GM19043 (cell line): ENCODE data around the gene FAH.

Source experiments
- ATAC-seq: cut with Tn5 transposase; IDR thresholded peaks from one replicate; pipeline ENCODE4 v1.9.1; 2021; ENCODE audit warnings: low read depth; ENCODE audit not compliant: unreplicated experiment

The FAH gene

DNA sequence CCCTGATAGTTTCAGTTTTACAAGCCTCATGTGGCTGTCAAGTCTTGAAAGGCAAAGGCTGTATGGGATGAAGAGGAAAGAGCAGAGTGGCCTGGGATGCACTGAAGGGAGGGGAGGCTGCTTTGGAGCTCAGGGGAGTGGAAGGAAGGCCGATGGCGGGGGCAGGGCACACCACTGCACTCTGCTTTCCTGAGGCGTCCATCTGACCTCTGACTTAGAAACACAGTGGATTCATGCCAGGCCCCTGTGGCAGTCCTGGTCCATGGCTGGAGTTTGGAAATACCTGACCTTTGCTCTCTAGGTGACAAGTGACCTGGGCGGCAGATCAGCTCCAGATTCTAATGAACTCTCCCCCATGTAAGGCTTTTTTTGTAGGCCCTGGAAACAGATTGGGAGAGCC lies 19.0 kb downstream of the FAH start:
- ATAC-seq: no peak

DNA sequence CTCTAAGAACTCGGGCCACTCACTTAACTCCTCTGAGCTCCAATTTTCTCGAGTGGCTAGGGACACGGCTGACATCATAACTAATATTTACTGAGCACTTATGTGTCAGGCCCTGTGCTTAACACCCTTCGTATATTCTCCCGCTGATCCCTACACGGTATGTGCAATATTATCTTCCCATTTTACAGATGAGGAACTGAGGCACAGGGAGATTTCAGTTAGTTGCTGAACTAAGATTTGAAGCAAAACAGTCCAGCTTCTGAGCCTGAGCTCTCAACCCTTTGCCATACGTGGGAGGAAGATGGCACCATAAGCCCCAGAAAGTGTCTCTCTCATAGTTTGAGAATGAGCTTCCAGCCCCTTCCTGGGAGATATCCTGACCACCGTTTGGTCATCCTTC lies 19.6 kb downstream of the FAH start:
- no peak for ATAC-seq

DNA sequence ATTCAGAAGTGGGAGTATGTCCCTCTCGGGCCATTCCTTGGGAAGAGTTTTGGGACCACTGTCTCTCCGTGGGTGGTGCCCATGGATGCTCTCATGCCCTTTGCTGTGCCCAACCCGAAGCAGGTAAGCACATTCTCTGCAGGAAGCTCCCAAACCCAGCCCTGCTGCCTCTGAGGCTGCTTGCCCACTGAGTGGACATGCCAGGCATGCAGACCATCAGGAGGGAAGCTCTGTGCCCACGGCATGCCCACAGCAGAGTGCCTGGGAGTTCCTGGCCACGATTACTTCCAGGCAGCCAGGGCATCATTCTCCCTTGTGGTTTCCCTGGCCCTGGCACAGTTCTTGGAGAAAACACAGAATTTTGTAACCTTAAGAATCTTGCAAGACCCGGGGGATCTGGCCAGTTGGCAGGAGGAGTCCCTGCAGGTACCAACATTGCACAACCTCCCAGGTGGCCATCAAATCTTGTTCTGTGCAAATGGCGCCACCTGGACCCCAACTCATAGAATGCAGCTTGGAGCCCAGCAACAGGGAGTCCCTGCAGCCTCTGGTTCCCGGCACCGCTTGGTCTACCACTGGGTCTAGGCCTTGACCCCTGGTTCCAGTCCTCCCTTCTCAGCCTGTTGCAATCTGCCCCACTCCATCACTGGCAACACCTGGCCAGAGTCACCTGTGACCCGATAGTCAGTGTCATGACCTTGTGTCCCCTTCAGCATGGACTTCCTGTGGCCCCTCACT lies 20.4 kb downstream of the FAH start:
- ATAC-seq: no peak

DNA sequence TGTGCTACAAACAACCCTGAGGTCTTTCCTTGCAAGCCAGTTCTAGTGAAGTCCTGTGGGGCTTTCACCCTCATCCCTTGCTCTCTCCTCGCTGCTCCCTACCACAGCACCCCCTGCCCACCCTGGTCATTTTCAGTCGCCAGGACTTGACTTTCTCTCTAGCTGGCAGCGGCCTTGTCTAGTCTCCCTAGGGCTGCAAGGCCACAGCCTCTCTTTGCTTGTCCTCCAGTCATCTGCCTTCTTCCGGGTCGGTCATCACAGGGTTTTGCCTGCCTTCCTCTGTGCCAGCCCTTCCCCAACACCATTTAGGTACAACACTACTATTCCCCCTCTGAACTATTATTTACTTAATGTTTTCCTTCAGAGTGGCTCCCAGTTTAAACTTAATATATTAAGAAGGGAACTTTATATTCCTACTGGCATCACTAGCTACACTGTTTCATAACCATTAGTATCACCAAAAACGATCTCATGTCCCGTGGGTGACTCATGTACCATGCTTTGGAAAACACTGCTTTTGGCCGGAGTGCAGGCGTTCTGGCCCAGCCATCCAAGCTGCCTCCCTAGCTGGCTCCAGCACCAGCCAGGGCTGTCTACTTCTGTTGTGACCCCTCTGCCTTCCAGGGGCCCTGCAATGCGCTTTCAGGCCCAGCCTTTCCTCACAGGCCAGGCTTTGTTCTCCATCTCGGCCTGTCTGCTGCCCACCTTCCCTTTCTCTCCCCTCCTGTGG lies 21.4 kb downstream of the FAH start:
- ATAC-seq: no peak

DNA sequence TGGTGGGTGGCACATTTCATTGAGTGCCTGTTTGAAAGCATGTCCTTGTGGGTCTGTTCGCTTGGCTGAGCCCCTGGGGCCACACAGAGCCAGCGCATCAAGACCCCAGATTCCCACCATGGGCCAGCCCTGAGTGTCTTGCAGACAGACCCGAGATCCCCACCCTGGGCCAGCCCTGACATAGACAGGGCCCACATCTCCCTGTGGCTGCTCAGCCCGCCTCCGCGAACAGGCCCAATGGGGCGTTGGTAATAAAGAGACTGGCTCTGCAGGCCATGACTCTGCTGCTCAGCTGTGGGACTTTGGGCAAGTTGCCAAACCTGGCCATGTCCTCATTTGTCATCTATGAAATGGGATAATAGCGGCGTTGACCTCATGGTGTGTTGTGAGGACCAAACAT lies 22.6 kb downstream of the FAH start:
- ATAC-seq: no peak

DNA sequence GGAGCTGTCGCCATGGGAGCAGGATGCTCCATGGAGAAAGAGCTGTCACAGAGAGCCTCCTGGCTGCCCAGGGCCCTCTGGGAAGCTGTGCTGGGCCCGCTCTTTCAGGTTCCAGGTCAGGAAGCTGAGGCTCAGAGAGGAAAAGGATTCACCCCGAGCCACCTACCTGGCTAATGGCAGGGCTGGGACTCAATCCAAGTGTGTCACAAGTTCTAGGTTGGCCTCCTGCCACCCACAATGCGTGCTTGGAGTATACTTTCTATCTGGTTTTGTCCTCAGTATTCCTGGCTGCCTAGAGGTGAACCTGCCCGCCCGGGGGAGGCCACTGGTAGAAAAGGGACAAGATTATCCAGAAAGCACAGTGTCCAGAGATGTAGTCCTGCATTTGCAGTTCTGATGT lies 23.6 kb downstream of the FAH start:
- ATAC-seq: no peak

DNA sequence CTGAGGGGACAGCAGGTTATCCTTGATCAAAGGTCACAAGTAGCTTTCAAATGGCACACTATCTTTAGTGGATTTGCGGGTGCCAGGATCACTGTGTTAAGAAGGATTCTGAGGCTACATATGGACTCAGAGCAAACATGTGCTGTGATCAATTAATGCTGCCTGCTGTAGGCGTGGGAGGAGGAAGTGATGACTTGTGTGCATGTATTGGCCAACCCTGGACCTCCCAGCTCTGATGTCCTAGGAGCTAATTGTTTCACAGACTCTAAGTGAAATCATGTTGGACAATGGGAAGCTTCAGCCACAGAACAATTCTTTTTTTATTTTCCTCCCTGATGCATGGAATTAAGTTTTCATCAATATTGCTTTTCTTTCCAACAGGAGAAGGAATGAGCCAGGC lies 24.4 kb downstream of the FAH start:
- ATAC-seq: no peak

DNA sequence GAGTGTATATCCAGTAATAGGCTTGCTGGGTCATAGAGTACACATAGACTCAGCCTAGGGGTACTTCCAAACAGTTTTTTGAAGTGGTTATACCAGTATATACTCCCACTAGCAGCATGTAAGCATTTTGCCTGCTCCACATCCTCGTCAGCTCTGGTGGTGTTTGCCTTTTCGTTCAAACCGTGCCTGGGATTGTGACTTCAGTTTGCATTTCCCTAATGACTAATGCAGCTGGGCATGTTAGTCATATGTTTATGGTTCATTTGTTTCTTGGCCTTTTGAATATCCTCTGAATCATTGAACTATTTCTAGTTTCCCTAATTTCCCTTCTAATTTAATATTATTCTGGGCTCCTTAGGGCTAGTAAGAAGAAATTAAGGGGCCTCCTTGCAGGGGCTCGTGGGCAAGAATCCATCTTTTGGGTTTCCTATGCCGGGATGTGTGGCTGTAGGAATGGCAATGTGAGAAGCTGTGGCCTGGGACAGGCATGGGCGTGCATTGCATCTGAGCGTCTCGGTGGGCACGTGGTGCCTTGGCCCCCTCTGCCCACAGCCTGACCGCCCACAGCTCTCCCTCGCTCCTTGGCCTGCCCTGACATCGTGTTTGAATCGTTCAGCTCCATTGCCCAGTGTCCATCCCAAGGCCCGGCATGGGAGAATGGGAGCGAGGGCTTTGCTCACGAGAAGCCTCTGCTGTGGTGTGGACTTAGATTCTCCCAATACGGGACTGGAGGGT lies 26.4 kb downstream of the FAH start:
- no peak for ATAC-seq

DNA sequence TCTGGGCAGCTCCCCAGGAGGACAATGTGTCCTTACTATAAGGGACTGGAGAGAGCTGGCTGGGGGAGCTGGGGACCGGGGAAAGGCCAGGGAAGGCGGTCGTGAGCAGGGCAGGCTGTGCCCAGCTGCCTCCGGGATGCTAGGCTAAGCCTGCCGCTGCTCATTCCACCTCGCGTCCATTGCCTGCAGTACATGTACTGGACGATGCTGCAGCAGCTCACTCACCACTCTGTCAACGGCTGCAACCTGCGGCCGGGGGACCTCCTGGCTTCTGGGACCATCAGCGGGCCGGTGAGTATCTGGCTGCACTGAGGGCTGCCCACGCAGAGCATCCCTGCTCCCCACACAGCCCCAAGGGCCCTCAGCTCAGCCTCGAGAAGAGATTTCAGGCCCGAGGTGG lies 27.1 kb downstream of the FAH start:
- ATAC-seq: no peak

DNA sequence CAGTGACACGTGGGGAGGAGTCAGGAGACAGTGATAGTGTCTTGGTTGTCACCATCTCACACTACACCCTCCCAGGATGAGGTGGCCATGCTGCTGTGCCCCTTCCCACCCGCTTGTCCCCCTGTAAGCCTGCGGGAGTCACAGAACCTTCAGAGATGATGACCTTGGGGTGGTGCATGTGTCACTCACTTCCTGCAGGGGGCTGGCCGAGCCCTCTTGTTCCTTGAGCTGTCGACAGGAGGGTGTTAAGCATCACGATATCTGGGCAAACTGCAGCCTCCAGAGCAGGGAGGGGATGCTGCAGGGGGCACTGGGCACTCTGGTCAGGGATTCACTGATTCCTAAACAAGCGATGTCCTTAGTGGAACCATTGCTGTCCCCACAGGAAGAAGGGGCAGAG lies 27.7 kb downstream of the FAH start:
- ATAC-seq: no peak

DNA sequence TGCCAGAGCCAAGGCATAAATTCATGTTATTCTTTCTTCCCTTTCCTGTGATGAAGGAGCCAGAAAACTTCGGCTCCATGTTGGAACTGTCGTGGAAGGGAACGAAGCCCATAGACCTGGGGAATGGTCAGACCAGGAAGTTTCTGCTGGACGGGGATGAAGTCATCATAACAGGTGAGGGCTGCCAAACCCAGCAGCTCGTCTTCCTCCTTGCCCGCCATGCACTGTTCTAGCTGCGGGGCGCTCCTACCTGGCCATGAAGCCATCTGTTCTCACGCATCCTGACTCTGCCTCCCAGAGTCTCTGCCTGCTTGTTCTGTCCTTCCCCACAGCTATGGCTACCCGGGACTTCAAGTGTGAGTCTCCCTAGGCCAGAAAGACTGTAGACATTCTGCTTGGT lies 28.2 kb downstream of the FAH start:
- no peak for ATAC-seq

DNA sequence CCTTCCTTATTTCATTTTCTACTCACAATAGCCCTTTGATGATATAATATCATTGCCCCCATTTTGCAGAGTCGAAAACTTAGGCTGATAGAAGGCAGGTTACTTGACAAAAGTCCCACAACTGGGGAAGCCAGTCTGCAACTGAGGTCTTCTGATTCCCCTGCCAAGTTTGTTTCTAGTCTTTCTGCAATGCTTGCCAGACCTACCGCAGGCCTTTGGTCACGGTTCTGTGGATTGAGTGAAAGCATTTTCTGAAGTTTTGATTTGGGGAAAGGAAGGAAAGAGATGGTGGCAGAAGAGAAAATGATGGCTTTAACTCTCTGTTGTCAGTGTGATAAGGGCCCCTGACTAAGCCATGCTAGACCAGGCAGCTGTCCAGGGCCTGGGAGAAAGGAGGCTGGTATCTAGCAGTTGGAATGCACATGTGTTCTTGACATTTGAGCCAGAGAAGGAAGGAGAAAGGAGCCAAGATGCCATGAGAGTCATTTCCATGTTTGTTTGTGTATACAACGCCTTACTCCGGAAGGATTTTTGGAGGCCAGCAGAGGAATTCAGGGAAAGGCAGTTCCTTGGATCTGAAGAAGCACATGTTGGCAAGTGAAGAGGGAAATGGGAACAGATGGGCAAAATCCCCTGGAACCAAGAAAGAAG lies 29.9 kb downstream of the FAH start:
- no peak for ATAC-seq

DNA sequence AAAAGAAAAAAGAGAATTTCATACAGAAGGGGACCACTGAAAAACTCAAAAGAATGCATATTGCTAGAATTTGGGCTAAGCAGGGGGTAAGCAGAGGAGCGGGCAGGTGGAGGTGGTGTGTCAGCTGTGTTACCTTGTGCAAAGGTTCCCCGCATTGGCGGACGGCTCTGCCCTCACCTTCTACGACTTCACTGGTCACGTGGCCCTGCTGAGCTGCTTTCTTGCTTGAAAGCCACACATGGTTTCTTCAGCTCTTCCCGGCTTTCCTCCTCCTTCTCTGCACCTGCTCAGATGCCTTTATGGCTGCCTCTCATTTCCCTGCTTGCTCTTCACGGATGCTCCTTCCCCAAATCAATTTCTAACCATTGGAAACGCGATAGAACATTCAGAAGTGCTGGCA lies 30.5 kb downstream of the FAH start:
- ATAC-seq: no peak

DNA sequence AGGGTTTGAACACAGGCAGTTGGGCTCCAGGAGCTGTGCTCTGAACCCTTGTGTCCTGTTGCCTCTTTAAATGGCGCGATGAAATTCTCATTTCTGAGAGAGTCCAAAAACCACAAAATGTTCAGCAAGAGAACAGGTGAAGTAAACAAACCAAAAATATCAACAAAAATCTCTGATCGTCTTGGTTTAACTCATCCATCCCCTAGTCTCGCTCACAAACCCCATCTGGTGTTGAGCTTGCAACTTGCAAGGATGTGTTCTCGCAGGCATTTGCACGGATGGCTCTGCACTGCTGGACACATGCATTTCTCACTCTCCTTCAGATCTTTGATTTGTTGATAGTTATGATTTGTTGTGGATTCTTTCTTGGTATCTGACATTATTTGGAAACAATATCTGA lies 31.1 kb downstream of the FAH start:
- no peak for ATAC-seq

DNA sequence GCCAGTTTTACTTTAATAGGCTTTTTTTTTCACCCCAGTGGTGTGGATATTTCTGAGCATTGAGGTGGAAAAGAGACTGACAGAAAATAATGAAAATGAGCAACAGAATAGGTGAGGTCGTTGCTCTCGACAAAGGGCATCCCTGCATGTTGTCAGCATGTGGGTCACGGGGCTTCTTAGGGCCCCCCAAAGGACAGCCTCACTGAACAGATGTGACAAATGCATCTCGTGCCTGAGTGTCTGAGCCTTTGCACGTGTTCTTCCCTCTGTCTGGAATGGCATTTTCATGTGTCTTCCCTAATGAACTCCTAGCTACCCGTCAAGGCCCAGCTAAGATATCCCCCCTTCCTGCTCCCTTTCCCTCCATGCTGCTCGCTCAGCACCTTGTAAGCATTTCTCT lies 31.8 kb downstream of the FAH start:
- ATAC-seq: no peak

DNA sequence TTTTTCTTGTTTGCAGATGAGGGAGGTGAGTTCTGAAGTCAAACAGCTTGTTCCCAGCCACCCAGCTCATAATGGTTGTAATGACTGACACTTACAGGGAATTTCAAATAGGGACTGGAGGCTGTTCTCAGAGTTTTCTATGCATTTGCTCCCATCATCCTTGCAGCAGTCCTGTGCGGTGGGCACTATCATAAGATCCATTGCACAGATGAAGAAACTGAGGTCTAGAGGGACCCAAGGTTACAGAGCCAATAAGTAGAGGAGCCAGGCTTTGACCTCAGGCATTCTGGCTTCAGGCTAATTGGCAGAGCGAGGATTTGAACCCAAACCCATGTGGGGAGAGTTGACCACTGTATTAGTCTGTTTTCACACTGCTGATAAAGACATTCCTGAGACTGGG lies 32.4 kb downstream of the FAH start:
- no peak for ATAC-seq

DNA sequence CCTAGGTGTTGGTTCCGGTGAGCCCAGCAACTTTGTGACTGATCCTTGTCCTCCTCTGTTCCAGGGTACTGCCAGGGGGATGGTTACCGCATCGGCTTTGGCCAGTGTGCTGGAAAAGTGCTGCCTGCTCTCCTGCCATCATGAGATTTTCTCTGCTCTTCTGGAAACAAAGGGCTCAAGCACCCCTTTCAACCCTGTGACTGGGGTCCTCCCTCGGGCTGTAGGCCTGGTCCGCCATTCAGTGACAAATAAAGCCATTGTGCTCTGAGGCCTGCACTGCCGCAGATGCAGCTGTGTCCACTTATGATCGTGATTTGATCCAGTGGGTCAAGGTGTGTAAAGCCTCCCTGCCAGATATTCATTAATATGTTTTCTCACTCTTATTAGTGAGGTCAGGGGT lies 33.3 kb downstream of the FAH start:
- ATAC-seq: no peak

DNA sequence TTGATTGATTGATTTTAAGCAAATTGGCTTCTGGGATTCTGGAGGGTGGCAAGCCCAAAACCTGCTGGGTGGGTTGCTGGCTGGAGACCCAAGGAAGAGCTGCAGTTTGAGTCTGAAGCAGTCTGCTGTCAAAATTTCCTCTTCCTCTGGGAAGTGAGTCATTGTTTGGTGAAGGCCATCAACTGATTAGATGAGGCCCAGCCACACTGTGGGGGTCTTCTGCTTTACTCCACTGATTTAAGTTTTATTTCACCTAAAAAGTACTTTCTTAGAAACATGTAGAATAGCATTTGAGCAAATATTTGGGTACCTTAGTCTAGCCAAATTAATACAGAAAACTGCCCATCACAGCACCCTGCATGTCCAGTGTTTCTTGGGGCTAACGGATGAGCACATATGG lies 33.8 kb downstream of the FAH start:
- no peak for ATAC-seq

DNA sequence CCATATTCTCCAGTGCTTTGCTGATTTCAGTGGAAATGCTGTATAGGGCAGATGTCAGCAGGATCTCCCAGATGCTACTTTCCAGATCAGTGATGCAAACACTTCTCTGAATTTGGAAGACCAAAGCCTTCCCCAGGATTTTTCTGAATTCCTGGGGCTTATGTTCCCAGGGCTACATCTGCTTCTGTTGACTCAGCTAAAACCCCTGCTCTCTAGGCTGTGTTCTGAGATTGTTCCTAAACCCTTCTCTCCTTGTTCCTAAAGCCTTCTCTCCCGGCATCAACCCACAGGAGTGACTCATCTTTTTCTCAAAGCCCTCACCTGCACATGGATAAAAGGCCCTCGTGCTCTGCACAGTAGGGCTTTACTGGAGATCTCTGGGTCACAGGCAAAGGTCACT lies 35.5 kb downstream of the FAH start:
- no peak for ATAC-seq

DNA sequence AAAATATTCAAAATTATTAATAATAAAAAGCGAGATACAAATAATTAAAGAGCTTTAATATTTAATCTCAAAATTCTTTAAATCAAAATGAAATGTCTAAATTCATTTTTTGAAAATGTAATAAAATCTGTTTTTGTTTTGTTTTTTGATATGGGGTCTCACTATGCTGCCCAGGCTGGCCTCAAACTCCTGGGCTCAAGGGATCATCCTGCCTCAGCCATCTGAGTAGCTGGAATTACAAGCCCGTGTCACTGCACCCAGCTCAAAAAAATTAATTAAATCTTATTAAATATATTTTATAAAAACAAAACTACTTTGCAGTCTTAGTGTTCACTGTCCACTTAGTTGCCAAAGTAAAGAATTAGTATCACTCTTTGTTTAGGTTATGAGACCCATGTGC lies 38.4 kb downstream of the FAH start:
- ATAC-seq: no peak

DNA sequence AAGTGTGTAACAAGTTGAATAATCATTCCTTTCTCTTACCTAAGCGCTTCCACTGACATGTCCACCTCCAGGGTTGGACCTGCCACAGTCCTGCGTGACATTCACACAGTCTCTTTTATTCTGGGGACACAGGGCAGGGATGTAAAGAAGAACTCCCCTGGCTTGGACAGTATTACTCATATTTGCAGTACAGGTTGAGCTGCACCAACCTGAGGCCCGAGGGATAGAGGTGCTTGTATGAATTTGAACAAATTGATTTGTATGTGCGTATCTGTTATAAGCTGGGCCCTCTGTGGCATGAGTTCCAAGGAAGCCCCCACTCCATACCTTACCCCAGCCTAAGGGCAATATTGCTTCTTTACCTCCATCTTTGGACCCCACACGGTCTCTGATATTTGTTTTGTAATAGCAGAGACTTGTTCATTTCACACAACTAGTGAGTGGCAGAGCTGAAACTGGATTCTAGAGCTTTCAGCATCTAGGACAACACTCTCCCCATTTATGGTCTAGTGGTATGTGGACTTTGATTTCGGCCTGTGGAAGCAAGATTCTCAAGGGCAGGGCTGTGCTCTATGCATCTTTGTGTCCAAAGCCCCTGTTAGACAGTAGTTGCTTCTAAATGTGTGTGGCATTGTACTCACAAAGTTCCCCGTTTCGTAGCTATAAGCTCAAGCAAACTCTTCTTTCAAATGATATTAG lies 39.2 kb downstream of the FAH start:
- ATAC-seq: no peak
